Breast epithelium (tissue), 4 donors: ENCODE measurements around the gene MYLK. TPM values are rescaled to one million over a fixed set of nuclear protein-coding genes. Genes with fewer than 3 reads are reported as not detected.
A peak's percentile ranks its signal among the peaks of the same experiment; 100 is the strongest.

Source experiments
- DNase-seq, 2 donors: peaks; one replicate each; pipeline ENCODE4 v3.0.0-alpha.2; 2019; ENCODE audit warnings: low spot score in 2 of 2
- H3K27ac ChIP-seq, 2 donors: fragments of 200-600 bp; sonication (generic) in 1 of 2; one replicate each; pipeline ENCODE4 v1.5.1; 2016 to 2019; ENCODE audit warnings: mild to moderate bottlenecking in 1 of 2
- H3K27me3 ChIP-seq, 2 donors: fragments of 200-600 bp; sonication (generic) in 1 of 2; one replicate each; pipeline versions ENCODE4 v1.5.1 to v1.6.0; 2017 to 2019; ENCODE audit warnings: control low read depth in 1 of 2, mild to moderate bottlenecking in 1 of 2
- H3K36me3 ChIP-seq: fragments of 200-600 bp; one replicate; pipeline ENCODE4 v1.5.1; 2019
- H3K4me1 ChIP-seq, 2 donors: fragments of 200-600 bp; sonication (generic); one replicate each; pipeline ENCODE4 v1.5.1; 2016 to 2019; ENCODE audit warnings: control low read depth in 1 of 2
- H3K4me3 ChIP-seq, 3 donors: fragments of 200-600 bp; sonication (generic); 1 replicate in 2 of 3; 2 replicates in 1 of 3; pipeline ENCODE4 v1.5.1; 2016 to 2019; ENCODE audit warnings: mild to moderate bottlenecking in 3 of 3, moderate library complexity in 2 of 3
- H3K9me3 ChIP-seq, 2 donors: fragments of 200-600 bp; sonication (generic) in 1 of 2; one replicate each; pipeline ENCODE4 v1.5.1; 2016 to 2019; ENCODE audit warnings: control low read depth in 1 of 2
- POLR2A ChIP-seq: fragments of 450-650 bp; IDR thresholded peaks from one replicate; pipeline ENCODE4 v1.6.1; 2016; ENCODE audit warnings: antibody characterized with exemption, mild to moderate bottlenecking, moderate library complexity
- POLR2AphosphoS5 ChIP-seq, 3 donors: sonication (generic); formaldehyde crosslinking; IDR thresholded peaks; one replicate each; pipeline ENCODE4 v1.6.1; 2017; ENCODE audit warnings: antibody characterized with exemption in 3 of 3
- intact Hi-C: fragments of 100-400 bp; cut with DNase I; formaldehyde crosslinking; loops from one replicate; pipeline ENCODE4 v1.15.1; 2023; ENCODE audit warnings: low total_unique reads
- total RNA-seq, 3 donors: library from RNA; depleted of rRNA; stranded (reverse); fragments of >200 nt; gene quantifications; one replicate each; pipeline ENCODE4 v1.1.0, GENCODE V29; 2016
- TF ChIP-seq, protein P1 (sequence below), 3 donors: fragments of 450-650 bp; IDR thresholded peaks; one replicate each; pipeline ENCODE4 v1.5.1; 2016 to 2017; ENCODE audit warnings: antibody characterized with exemption in 3 of 3, mild to moderate bottlenecking in 3 of 3, moderate library complexity in 3 of 3

MYLK gene
- total RNA-seq, 3 donors from 2014 or later, result 87.2 to 188 (median 181) TPM

- Histone ChIP-seq H3K27ac (no peak overlapping the region), H3K4me3 (no peak overlapping the region), H3K4me1 (no peaks in the 10 kb centered on the region), H3K36me3 (no peaks in the 10 kb centered on the region), H3K27me3 (no peaks in the 10 kb centered on the region), H3K9me3 (no peaks in the 10 kb centered on the region)
- DNase-seq, result no peak
- TF ChIP-seq POLR2A (no peak), POLR2AphosphoS5 (IDR thresholded peaks at IDR 0.05) (no peak)
- TF ChIP-seq, protein P1, sequence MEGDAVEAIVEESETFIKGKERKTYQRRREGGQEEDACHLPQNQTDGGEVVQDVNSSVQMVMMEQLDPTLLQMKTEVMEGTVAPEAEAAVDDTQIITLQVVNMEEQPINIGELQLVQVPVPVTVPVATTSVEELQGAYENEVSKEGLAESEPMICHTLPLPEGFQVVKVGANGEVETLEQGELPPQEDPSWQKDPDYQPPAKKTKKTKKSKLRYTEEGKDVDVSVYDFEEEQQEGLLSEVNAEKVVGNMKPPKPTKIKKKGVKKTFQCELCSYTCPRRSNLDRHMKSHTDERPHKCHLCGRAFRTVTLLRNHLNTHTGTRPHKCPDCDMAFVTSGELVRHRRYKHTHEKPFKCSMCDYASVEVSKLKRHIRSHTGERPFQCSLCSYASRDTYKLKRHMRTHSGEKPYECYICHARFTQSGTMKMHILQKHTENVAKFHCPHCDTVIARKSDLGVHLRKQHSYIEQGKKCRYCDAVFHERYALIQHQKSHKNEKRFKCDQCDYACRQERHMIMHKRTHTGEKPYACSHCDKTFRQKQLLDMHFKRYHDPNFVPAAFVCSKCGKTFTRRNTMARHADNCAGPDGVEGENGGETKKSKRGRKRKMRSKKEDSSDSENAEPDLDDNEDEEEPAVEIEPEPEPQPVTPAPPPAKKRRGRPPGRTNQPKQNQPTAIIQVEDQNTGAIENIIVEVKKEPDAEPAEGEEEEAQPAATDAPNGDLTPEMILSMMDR (IDR thresholded peaks at IDR 0.05), result no peak
- intact Hi-C loops, result no loop called here
These were observed 316.1 kb downstream of the MYLK start for GRCh38 chr3:123568034-123568433.

DNA sequence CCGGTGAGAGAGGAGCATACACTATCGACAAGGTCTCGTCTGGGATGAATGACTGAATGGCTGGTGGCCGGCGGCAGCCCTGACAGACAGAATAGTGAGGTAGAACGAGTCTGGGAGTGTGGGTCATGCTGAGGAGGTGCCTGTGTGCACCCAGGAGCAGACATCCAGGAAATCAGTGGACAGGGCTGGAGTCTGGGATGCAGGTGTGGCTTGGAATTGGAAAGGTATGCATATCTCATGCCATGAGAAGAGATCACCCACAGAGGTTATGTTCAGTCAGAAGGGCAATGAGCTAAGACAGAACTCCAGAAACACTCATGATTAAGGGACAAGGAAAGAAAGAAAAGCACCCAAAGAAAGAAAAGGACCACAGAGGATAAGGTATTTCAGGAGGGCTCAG is 320.1 kb downstream of the MYLK start:
- no peak overlapping the region for H3K27ac ChIP-seq
- no peaks in the 10 kb centered on the region for H3K27me3 ChIP-seq
- intact Hi-C loops, result no loop called here
- H3K36me3 ChIP-seq, result no peaks in the 10 kb centered on the region
- H3K4me1 ChIP-seq, result no peaks in the 10 kb centered on the region
- no peaks in the 10 kb centered on the region for H3K9me3 ChIP-seq
- no peak for TF ChIP-seq POLR2A
- TF ChIP-seq POLR2AphosphoS5 (IDR thresholded peaks at IDR 0.05), result no peak
- TF ChIP-seq, protein P1 (IDR thresholded peaks at IDR 0.05), result no peak
- DNase-seq, result no peak
- H3K4me3 ChIP-seq, result no peak overlapping the region

- no peak for DNase-seq
- Histone ChIP-seq H3K27ac (no peak overlapping the region), H3K4me1 (no peaks in the 10 kb centered on the region), H3K36me3 (no peaks in the 10 kb centered on the region), H3K9me3 (no peaks in the 10 kb centered on the region), H3K27me3 (no peaks in the 10 kb centered on the region), H3K4me3 (no peak overlapping the region)
- intact Hi-C loops, result no loop called here
- no peak for TF ChIP-seq POLR2A
- TF ChIP-seq, protein P1 (IDR thresholded peaks at IDR 0.05), result no peak
- no peak for TF ChIP-seq POLR2AphosphoS5 (IDR thresholded peaks at IDR 0.05)
These were observed 321.6 kb downstream of the MYLK start for GRCh38 chr3:123562547-123562946.

DNA sequence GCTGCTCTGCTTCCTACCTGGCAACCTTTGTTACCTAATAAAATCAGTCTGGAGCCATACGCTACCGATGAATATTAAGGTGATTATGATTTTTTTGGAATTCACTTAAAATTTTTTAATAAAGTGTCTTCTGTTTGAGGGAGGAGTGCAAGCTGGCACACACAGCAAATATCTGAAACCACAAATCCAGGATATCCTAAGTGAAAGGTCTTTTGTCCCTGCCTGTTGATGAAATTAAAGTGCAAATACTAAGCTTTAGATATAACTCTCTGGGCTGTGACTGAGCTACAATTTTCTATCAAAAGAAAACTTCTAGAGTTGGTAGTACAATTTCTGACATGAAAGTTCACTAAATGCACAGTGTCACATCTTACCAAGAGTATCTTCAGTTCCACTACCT is 322.9 kb downstream of the MYLK start:
- Histone ChIP-seq H3K4me3 (no peak overlapping the region), H3K27me3 (no peaks in the 10 kb centered on the region), H3K4me1 (no peaks in the 10 kb centered on the region), H3K27ac (peak overlapping the region; percentile 10 to 45), H3K9me3 (no peaks in the 10 kb centered on the region), H3K36me3 (no peaks in the 10 kb centered on the region)
- intact Hi-C loops, result no loop called here
- TF ChIP-seq, protein P1 (IDR thresholded peaks at IDR 0.05), result no peak
- no peak for TF ChIP-seq POLR2A
- TF ChIP-seq POLR2AphosphoS5 (IDR thresholded peaks at IDR 0.05), result no peak
- no peak for DNase-seq

Other genes with a start within 250 kb of the MYLK start
- gene CCDC14, start 76.9 kb upstream of the MYLK start, total RNA-seq, result 10 to 100 TPM; 43.2 to 94.7 (median 49.5) TPM
- gene ROPN1, start 107.8 kb upstream of the MYLK start, total RNA-seq, result 1 to 10 TPM in 2 of 3 donors, not detected in 1; 2.3 to 6.1 TPM
- gene KALRN, start 149.0 kb upstream of the MYLK start, total RNA-seq, result 10 to 100 TPM; 36.3 to 82.3 (median 47.3) TPM